ENCODE data around the gene TEDDM1. TPM values are rescaled to one million over a fixed set of nuclear protein-coding genes. Genes with fewer than 3 reads are reported as not detected.

Gene TEDDM1
- total RNA-seq, 4 donors from 2014 or later, result not detected

- no peak overlapping the region for H3K4me3 ChIP-seq (ENCODE audit: low read depth, poor library complexity, severe bottlenecking)
- intact Hi-C loops (cut with DNase I; ENCODE audit: low total_unique reads), result no loop called here
- 50 to 51% methylated on average over 4 of the region's 4 CpGs for WGBS, 2 donors
- DNase-seq (ENCODE audit: low spot score in 2 of 2), result peak in 1 of 2 donors; percentile 42
- no peak for TF ChIP-seq POLR2A (IDR thresholded peaks at IDR 0.05)
- no peak for TF ChIP-seq CTCF (IDR thresholded peaks at IDR 0.05)
Measured at GRCh38 chr1:182357913-182358312, 42.6 kb downstream of the TEDDM1 start.

- intact Hi-C loops (cut with DNase I; ENCODE audit: low total_unique reads), result no loop called here
- WGBS, 2 donors, result 70 to 84% methylated on average over 2 of the region's 2 CpGs
- peak in 1 of 2 donors; percentile 25 for DNase-seq (ENCODE audit: low spot score in 2 of 2)
- no peak overlapping the region for H3K4me3 ChIP-seq (ENCODE audit: low read depth, poor library complexity, severe bottlenecking)
- no peak for TF ChIP-seq CTCF (IDR thresholded peaks at IDR 0.05)
- TF ChIP-seq POLR2A (IDR thresholded peaks at IDR 0.05), result no peak
Measured at GRCh38 chr1:182357171-182357570, 43.3 kb downstream of the TEDDM1 start.

GRCh38 chr1:182355723-182356098 lies 44.8 kb downstream of the TEDDM1 start:
- 87 to 91% methylated on average over 2 of the region's 2 CpGs for WGBS, 2 donors
- intact Hi-C loops (cut with DNase I; ENCODE audit: low total_unique reads), result no loop called here
- no peak for DNase-seq (ENCODE audit: low spot score in 2 of 2)
- no peak for TF ChIP-seq CTCF (IDR thresholded peaks at IDR 0.05)
- no peak for TF ChIP-seq POLR2A (IDR thresholded peaks at IDR 0.05)
- H3K4me3 ChIP-seq (ENCODE audit: low read depth, poor library complexity, severe bottlenecking), result no peak overlapping the region

- 72 to 92% methylated on average over 1 of the region's 1 CpG for WGBS, 2 donors
- DNase-seq (ENCODE audit: low spot score in 2 of 2), result peak in 1 of 2 donors; percentile 18
- TF ChIP-seq CTCF (IDR thresholded peaks at IDR 0.05), result no peak
- no peak for TF ChIP-seq POLR2A (IDR thresholded peaks at IDR 0.05)
- intact Hi-C loops (cut with DNase I; ENCODE audit: low total_unique reads), result no loop called here
- no peak overlapping the region for H3K4me3 ChIP-seq (ENCODE audit: low read depth, poor library complexity, severe bottlenecking)
Measured at GRCh38 chr1:182351790-182352364, 48.6 kb downstream of the TEDDM1 start.

GRCh38 chr1:182350839-182351238 lies 49.6 kb downstream of the TEDDM1 start:
- 85 to 88% methylated on average over 2 of the region's 2 CpGs for WGBS, 2 donors
- no peak overlapping the region for H3K4me3 ChIP-seq (ENCODE audit: low read depth, poor library complexity, severe bottlenecking)
- intact Hi-C loops (cut with DNase I; ENCODE audit: low total_unique reads), result no loop called here
- peak; percentile 54 to 61 for DNase-seq (ENCODE audit: low spot score in 2 of 2)
- no peak for TF ChIP-seq POLR2A (IDR thresholded peaks at IDR 0.05)
- TF ChIP-seq CTCF (IDR thresholded peaks at IDR 0.05), result no peak
